GM18873 (cell line): Measurements from ENCODE around the gene CREB3L4.

Source experiments
- ATAC-seq: cut with Tn5 transposase; IDR thresholded peaks from one replicate; pipeline ENCODE4 v1.9.1; 2021; ENCODE audit warnings: mild to moderate bottlenecking, moderate library complexity, moderate number of reproducible peaks; ENCODE audit not compliant: unreplicated experiment, low FRiP score

The CREB3L4 gene

GRCh38 chr1:153967107-153967999 is at the start of gene CREB3L4:
TSS of gene CREB3L4 (plus strand) at chr1:153967902. CDS start at chr1:153968526, 624 bp downstream.
- ATAC-seq: peak; percentile 76

GRCh38 chr1:153919876-153920852 is 47.5 kb upstream of the CREB3L4 start:
- ATAC-seq: no peak

GRCh38 chr1:153921080-153921802 is 46.5 kb upstream of the CREB3L4 start:
- ATAC-seq: no peak

GRCh38 chr1:153921803-153922075 is 46.0 kb upstream of the CREB3L4 start:
- ATAC-seq: no peak

- ATAC-seq: peak; percentile 10
Measured at GRCh38 chr1:153922076-153922971, 45.4 kb upstream of the CREB3L4 start.

GRCh38 chr1:153922972-153923925 is 44.5 kb upstream of the CREB3L4 start, which contains the start of gene GATAD2B:
TSS of gene GATAD2B (minus strand) at chr1:153922972. CDS start at chr1:153828347, 94,625 bp downstream.
- ATAC-seq: peak; percentile 89

GRCh38 chr1:153926405-153926804 is 41.3 kb upstream of the CREB3L4 start:
- ATAC-seq: no peak

GRCh38 chr1:153928245-153928644 is 39.5 kb upstream of the CREB3L4 start:
- no peak for ATAC-seq

GRCh38 chr1:153928791-153929341 is 38.8 kb upstream of the CREB3L4 start:
- no peak for ATAC-seq

GRCh38 chr1:153929426-153929825 is 38.3 kb upstream of the CREB3L4 start:
- ATAC-seq: no peak

- ATAC-seq: no peak
Measured at GRCh38 chr1:153929981-153930948, 37.4 kb upstream of the CREB3L4 start.

GRCh38 chr1:153932156-153933131 is 35.3 kb upstream of the CREB3L4 start:
- ATAC-seq: no peak

GRCh38 chr1:153933430-153933829 is 34.3 kb upstream of the CREB3L4 start:
- ATAC-seq: no peak

GRCh38 chr1:153933955-153934354 is 33.7 kb upstream of the CREB3L4 start:
- no peak for ATAC-seq

GRCh38 chr1:153934746-153935145 is 33.0 kb upstream of the CREB3L4 start:
- no peak for ATAC-seq
